Measurements from ENCODE around the gene HAPLN1.

HAPLN1 gene

GRCh38 chr5:83703059-83703458, 17.6 kb downstream of the HAPLN1 start:
- Histone ChIP-seq H3K4me1 (ENCODE audit: control insufficient read depth in 1 of 2, insufficient read depth in 1 of 2, low read depth in 1 of 2, low read length in 1 of 2) (no peaks in the 10 kb centered on the region), H3K9me3 (no peaks in the 10 kb centered on the region), H3K4me3 (ENCODE audit: low read depth in 1 of 2, low read length in 1 of 2) (no peak overlapping the region), H3K36me3 (no peaks in the 10 kb centered on the region), H3K27ac (no peak overlapping the region), H3K27me3 (no peaks in the 10 kb centered on the region)
- TF ChIP-seq CTCF (IDR thresholded peaks at IDR 0.05) = no peak

- no peak overlapping the region for H3K4me3 ChIP-seq (ENCODE audit: low read depth in 1 of 2, low read length in 1 of 2)
- H3K36me3 ChIP-seq = no peaks in the 10 kb centered on the region
- H3K27ac ChIP-seq = no peak overlapping the region
- no peaks in the 10 kb centered on the region for H3K4me1 ChIP-seq (ENCODE audit: control insufficient read depth in 1 of 2, insufficient read depth in 1 of 2, low read depth in 1 of 2, low read length in 1 of 2)
- no peaks in the 10 kb centered on the region for H3K9me3 ChIP-seq
- TF ChIP-seq CTCF (IDR thresholded peaks at IDR 0.05) = no peak
- H3K27me3 ChIP-seq = no peaks in the 10 kb centered on the region
These were observed 18.8 kb downstream of the HAPLN1 start for GRCh38 chr5:83701886-83702285.

- TF ChIP-seq CTCF (IDR thresholded peaks at IDR 0.05) = no peak
- Histone ChIP-seq H3K4me1 (ENCODE audit: control insufficient read depth in 1 of 2, insufficient read depth in 1 of 2, low read depth in 1 of 2, low read length in 1 of 2) (no peaks in the 10 kb centered on the region), H3K27ac (no peak overlapping the region), H3K27me3 (no peaks in the 10 kb centered on the region), H3K4me3 (ENCODE audit: low read depth in 1 of 2, low read length in 1 of 2) (no peak overlapping the region), H3K9me3 (no peaks in the 10 kb centered on the region), H3K36me3 (no peaks in the 10 kb centered on the region)
These were observed 30.8 kb downstream of the HAPLN1 start for GRCh38 chr5:83689881-83690280.

- H3K4me1 ChIP-seq (ENCODE audit: control insufficient read depth in 1 of 2, insufficient read depth in 1 of 2, low read depth in 1 of 2, low read length in 1 of 2) = no peaks in the 10 kb centered on the region
- TF ChIP-seq CTCF (IDR thresholded peaks at IDR 0.05) = no peak
- H3K36me3 ChIP-seq = no peaks in the 10 kb centered on the region
- H3K4me3 ChIP-seq (ENCODE audit: low read depth in 1 of 2, low read length in 1 of 2) = no peak overlapping the region
- H3K27ac ChIP-seq = no peak overlapping the region
- H3K9me3 ChIP-seq = no peaks in the 10 kb centered on the region
- H3K27me3 ChIP-seq = no peaks in the 10 kb centered on the region
These were observed 32.4 kb downstream of the HAPLN1 start for GRCh38 chr5:83688281-83688680.

- H3K27ac ChIP-seq = no peak overlapping the region
- H3K9me3 ChIP-seq = no peaks in the 10 kb centered on the region
- H3K4me1 ChIP-seq (ENCODE audit: control insufficient read depth in 1 of 2, insufficient read depth in 1 of 2, low read depth in 1 of 2, low read length in 1 of 2) = no peaks in the 10 kb centered on the region
- no peak overlapping the region for H3K4me3 ChIP-seq (ENCODE audit: low read depth in 1 of 2, low read length in 1 of 2)
- no peaks in the 10 kb centered on the region for H3K36me3 ChIP-seq
- H3K27me3 ChIP-seq = no peaks in the 10 kb centered on the region
- TF ChIP-seq CTCF (IDR thresholded peaks at IDR 0.05) = no peak
These were observed 33.5 kb downstream of the HAPLN1 start for GRCh38 chr5:83687124-83687619.

- Histone ChIP-seq H3K9me3 (no peaks in the 10 kb centered on the region), H3K27me3 (no peaks in the 10 kb centered on the region), H3K27ac (no peak overlapping the region), H3K36me3 (no peaks in the 10 kb centered on the region), H3K4me1 (ENCODE audit: control insufficient read depth in 1 of 2, insufficient read depth in 1 of 2, low read depth in 1 of 2, low read length in 1 of 2) (no peaks in the 10 kb centered on the region), H3K4me3 (ENCODE audit: low read depth in 1 of 2, low read length in 1 of 2) (no peak overlapping the region)
- TF ChIP-seq CTCF (IDR thresholded peaks at IDR 0.05) = no peak
These were observed 34.4 kb downstream of the HAPLN1 start for GRCh38 chr5:83686251-83686650.

All from neutrophil (primary cell).